Neural progenitor cell (in vitro differentiated cells): ENCODE results near the gene FARP1.

Source experiments
- EZH2 ChIP-seq: fragments of 200-600 bp; sonication (generic); IDR thresholded peaks from 2 replicates; pipeline ENCODE4 v1.6.1; 2017; ENCODE audit warnings: antibody characterized with exemption, mild to moderate bottlenecking, moderate library complexity
- EZH2phosphoT487 ChIP-seq: fragments of 200-600 bp; sonication (generic); IDR thresholded peaks from 2 replicates; pipeline ENCODE4 v1.6.1; 2017; ENCODE audit warnings: antibody characterized with exemption
- TF ChIP-seq, protein P1 (sequence below): fragments of 200-600 bp; sonication (generic); IDR thresholded peaks from 2 replicates; pipeline ENCODE4 v1.5.1; 2017; ENCODE audit warnings: antibody characterized with exemption, mild to moderate bottlenecking

DNA sequence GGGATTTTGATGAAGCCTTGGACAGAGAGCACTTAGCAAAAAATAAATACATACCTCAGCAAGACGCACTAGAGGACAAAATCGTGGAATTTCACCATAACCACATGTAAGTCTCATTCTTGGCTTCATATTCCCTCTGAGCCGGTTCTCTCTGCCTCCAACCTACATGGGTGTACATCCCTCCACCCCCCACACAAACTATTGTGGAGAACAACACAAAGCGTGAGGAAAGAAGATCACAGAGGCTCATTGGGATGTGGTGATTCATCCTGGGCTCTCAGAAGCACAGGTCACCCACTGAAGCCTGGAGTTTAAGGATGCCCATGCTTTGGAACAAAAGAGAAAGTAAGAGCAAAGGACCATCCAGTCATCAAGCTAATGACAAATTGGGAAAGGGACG lies 241.8 kb downstream of the FARP1 start:
- TF ChIP-seq, protein P1, sequence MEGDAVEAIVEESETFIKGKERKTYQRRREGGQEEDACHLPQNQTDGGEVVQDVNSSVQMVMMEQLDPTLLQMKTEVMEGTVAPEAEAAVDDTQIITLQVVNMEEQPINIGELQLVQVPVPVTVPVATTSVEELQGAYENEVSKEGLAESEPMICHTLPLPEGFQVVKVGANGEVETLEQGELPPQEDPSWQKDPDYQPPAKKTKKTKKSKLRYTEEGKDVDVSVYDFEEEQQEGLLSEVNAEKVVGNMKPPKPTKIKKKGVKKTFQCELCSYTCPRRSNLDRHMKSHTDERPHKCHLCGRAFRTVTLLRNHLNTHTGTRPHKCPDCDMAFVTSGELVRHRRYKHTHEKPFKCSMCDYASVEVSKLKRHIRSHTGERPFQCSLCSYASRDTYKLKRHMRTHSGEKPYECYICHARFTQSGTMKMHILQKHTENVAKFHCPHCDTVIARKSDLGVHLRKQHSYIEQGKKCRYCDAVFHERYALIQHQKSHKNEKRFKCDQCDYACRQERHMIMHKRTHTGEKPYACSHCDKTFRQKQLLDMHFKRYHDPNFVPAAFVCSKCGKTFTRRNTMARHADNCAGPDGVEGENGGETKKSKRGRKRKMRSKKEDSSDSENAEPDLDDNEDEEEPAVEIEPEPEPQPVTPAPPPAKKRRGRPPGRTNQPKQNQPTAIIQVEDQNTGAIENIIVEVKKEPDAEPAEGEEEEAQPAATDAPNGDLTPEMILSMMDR = no peak
- no peak for TF ChIP-seq EZH2phosphoT487
- TF ChIP-seq EZH2 = no peak
